ENCODE data around the gene DNAL1. TPM values are rescaled to one million over a fixed set of nuclear protein-coding genes. Genes with fewer than 3 reads are reported as not detected.
A peak's percentile ranks its signal among the peaks of the same experiment; 100 is the strongest.

Gene DNAL1
- total RNA-seq, 1 donor from 2014 or later: 16.6 TPM

DNA sequence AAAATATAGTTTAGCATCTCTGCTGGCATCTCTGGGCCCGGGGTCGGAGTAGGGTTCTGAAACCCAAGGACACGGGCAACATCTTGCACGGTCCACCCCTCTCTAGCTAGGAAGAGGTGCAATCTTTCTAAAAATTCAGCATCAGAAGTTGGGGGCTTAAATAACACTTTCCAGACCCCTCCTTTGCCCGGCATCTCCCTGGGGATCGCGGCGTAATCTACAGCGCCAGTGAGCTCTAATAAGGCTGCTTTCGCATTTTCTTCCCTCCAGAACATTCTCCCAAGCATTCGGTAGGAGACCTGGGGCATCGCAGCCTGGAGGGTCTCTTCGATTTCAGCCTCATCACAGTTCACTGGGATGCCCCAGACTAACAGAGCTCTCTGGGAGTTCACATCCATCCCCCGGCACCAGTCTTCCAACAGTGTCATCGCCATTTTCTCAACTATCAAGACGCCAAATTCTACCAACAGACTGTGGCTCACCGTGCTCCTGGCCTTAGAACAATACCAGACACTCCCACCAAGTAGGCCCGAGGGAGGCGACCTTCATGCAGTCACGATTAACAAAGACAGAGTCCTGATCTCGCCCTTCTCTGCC lies 68.5 kb downstream of the DNAL1 start:
- Histone ChIP-seq H3K27ac (peak overlapping the region; percentile 87), H3K36me3 (peaks cover 33% of the 10 kb centered on the region), H3K4me3 (peak overlapping the region; percentile 89), H3K4me1 (peaks cover 24% of the 10 kb centered on the region), H3K27me3 (no peaks in the 10 kb centered on the region), H3K9me3 (no peaks in the 10 kb centered on the region)
- no peak for DNase-seq
- ATAC-seq: no peak
- intact Hi-C loops (cut with DNase I): no loop called here
- TF ChIP-seq, protein P1, sequence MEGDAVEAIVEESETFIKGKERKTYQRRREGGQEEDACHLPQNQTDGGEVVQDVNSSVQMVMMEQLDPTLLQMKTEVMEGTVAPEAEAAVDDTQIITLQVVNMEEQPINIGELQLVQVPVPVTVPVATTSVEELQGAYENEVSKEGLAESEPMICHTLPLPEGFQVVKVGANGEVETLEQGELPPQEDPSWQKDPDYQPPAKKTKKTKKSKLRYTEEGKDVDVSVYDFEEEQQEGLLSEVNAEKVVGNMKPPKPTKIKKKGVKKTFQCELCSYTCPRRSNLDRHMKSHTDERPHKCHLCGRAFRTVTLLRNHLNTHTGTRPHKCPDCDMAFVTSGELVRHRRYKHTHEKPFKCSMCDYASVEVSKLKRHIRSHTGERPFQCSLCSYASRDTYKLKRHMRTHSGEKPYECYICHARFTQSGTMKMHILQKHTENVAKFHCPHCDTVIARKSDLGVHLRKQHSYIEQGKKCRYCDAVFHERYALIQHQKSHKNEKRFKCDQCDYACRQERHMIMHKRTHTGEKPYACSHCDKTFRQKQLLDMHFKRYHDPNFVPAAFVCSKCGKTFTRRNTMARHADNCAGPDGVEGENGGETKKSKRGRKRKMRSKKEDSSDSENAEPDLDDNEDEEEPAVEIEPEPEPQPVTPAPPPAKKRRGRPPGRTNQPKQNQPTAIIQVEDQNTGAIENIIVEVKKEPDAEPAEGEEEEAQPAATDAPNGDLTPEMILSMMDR (IDR thresholded peaks at IDR 0.05): no peak

DNA sequence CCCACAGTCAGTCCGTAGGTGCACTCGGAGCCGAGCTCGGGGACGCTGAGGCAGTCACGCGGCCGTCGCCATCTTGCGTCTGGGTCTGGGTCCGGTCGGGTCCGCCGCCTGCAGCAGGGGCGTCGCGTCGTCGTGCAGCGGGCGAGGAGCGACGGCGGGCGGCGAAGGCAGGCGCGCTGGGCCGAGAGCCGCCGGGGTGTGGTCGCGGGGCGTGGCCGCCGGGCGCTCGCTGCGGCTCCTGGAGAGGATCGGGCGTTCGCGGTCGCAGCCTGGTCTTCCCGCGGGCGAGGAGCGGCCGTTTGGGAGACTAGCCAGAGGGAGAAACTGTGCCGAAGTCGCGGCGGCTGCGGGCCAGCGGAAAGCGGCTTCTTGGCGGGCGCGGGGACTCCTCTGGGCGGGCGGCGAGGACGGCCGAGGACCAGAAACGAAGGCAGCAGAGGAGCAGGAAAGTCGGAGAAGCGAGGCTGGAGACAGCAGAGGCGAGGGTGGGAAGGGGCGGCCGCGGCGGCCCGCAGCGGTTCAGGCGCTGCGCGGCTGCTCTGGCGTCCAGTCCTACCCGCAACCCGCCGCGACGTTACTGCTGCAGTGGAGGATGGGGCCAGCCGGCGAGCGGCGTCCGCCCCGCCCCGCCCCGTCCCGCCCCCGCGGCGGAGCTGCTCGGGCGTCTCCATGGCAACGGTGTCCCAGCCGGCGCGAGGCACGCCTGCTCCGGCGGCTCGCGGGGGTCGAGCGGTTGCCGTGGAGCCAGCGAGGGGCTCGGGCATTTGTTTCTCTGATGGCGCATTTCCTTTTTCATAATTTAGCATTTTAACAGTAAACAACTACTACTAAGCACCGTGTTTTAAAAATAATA lies 69.2 kb downstream of the DNAL1 start, which contains the start of gene PNMA1:
Gene PNMA1 (minus strand): TSS at position 582 of the 853 bp plus-strand sequence. CDS start 745 bp downstream, outside the sequence.
- peaks cover 40% of the 10 kb centered on the region for H3K36me3 ChIP-seq

DNA sequence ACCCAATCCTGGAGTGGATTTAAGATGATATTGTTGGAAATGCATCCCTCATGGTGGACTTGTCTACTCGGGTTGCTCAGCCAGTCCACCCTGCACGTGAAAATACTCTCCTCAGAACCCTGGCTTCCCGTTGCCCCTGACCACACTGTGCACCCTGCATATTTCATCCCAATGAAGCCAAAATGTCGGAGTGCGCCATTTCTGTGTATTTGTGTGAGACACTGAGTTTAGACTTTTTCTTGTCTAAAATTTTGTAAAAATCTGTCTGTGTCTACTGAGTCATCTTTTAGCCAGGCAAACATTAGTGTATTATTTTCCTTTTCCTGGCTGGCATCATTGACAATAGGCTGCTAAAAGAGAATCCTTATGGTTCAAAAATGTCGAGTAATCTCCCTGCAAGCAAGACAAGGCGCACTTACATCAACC lies 69.9 kb downstream of the DNAL1 start:
- TF ChIP-seq, protein P1 (IDR thresholded peaks at IDR 0.05): no peak
- peak overlapping the region; percentile 87 for H3K27ac ChIP-seq
- intact Hi-C loops (cut with DNase I): no loop called here
- H3K36me3 ChIP-seq: peaks cover 46% of the 10 kb centered on the region
- H3K27me3 ChIP-seq: no peaks in the 10 kb centered on the region
- no peaks in the 10 kb centered on the region for H3K9me3 ChIP-seq
- DNase-seq (no peak), ATAC-seq (no peak)
- H3K4me3 ChIP-seq: peak overlapping the region; percentile 89
- H3K4me1 ChIP-seq: peaks cover 24% of the 10 kb centered on the region

More for the DNA sequence above, 69.2 kb downstream of the DNAL1 start, which contains the start of gene PNMA1:
- Histone ChIP-seq H3K27me3 (no peaks in the 10 kb centered on the region), H3K27ac (peak within 1 kb of the TSS; percentile 87), H3K4me3 (peak within 1 kb of the TSS; percentile 89), H3K9me3 (no peaks in the 10 kb centered on the region), H3K4me1 (peaks cover 24% of the 10 kb centered on the region)
- TF ChIP-seq, protein P1 (IDR thresholded peaks at IDR 0.05): no peak
- intact Hi-C loops (cut with DNase I): no loop called here
- ATAC-seq (peak; percentile 92), DNase-seq (peak; percentile 92)

DNA sequence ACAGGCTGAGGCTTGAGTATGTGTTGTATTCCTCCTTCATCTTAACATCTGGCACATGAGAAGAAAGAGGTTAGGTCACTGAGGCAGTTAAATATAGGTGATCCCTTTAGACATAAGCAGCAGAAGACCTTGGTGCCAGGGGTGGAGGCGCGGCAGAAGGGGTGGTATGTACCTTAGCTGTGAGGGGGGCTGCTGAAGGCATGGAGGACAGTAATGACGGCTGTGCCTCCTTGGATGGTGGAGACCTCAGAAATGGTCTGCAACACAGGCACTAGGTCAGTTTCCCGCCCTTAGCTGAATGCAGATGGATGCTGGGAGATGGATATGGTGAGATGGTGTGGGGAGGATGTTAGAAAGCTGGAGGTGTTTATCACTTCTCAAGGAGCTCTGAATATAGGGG lies 70.9 kb downstream of the DNAL1 start:
- no peak overlapping the region for H3K27ac ChIP-seq
- no peaks in the 10 kb centered on the region for H3K27me3 ChIP-seq
- ATAC-seq (no peak), DNase-seq (peak; percentile 42)
- intact Hi-C loops (cut with DNase I): no loop called here
- peaks cover 24% of the 10 kb centered on the region for H3K4me1 ChIP-seq
- TF ChIP-seq, protein P1 (IDR thresholded peaks at IDR 0.05): no peak
- peaks cover 57% of the 10 kb centered on the region for H3K36me3 ChIP-seq
- no peak overlapping the region for H3K4me3 ChIP-seq
- no peaks in the 10 kb centered on the region for H3K9me3 ChIP-seq

DNA sequence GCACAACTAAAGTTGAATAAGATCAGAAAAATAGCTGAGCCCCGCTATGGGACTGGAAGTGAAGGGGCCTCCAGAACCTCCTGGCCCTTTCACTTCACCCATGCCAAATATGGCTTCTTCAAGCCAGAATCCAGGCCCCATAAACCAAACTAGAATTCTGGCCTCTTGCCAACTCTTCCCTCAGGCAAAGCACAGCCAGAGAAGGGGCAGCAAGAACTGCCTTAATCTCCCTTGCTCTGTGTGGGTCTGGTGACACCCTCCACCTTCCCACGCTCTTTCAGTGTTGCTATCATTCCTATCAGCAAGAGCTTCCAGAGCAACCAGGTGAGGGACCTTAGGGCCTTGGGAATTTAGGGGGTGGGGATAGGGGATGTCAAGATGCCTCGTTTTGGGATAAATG lies 72.5 kb downstream of the DNAL1 start:
- no peaks in the 10 kb centered on the region for H3K9me3 ChIP-seq
- TF ChIP-seq, protein P1 (IDR thresholded peaks at IDR 0.05): no peak
- H3K27ac ChIP-seq: peak overlapping the region; percentile 19
- peaks cover 72% of the 10 kb centered on the region for H3K36me3 ChIP-seq
- DNase-seq: no peak
- H3K27me3 ChIP-seq: no peaks in the 10 kb centered on the region
- H3K4me1 ChIP-seq: peaks cover 13% of the 10 kb centered on the region
- intact Hi-C loops (cut with DNase I): no loop called here
- H3K4me3 ChIP-seq: no peak overlapping the region
- ATAC-seq: no peak
